Subcutaneous abdominal adipose tissue (tissue), 5 donors: Measurements from ENCODE around the gene ZNF507.

Experiments used
- H3K27ac ChIP-seq: one replicate; pipeline ENCODE4 v1.7.0; 2013; ENCODE audit warnings: low read depth, mild to moderate bottlenecking, inconsistent platforms, low read length, moderate library complexity
- H3K27me3 ChIP-seq, 5 donors: one replicate each; pipeline ENCODE4 v1.7.0; 2013; ENCODE audit warnings: low read length in 5 of 5, inconsistent platforms in 1 of 5; ENCODE audit not compliant: control insufficient read depth in 5 of 5, insufficient read depth in 4 of 5
- H3K36me3 ChIP-seq, 5 donors: one replicate each; pipeline ENCODE4 v1.7.0; 2013; ENCODE audit warnings: low read length in 5 of 5; ENCODE audit not compliant: control insufficient read depth in 5 of 5, insufficient read depth in 5 of 5
- H3K4me1 ChIP-seq, 5 donors: one replicate each; pipeline ENCODE4 v1.7.0; 2013; ENCODE audit warnings: low read length in 5 of 5, mild to moderate bottlenecking in 3 of 5, moderate library complexity in 1 of 5; ENCODE audit not compliant: control insufficient read depth in 5 of 5, insufficient read depth in 5 of 5
- H3K4me3 ChIP-seq, 5 donors: one replicate each; pipeline ENCODE4 v1.7.0; 2013; ENCODE audit warnings: low read length in 5 of 5, low read depth in 1 of 5
- H3K9ac ChIP-seq, 5 donors: one replicate each; pipeline ENCODE4 v1.7.0; 2013; ENCODE audit warnings: low read length in 5 of 5, mild to moderate bottlenecking in 4 of 5, moderate library complexity in 3 of 5
- H3K9me3 ChIP-seq, 5 donors: one replicate each; pipeline ENCODE4 v1.7.0; 2013; ENCODE audit warnings: low read length in 5 of 5; ENCODE audit not compliant: control insufficient read depth in 5 of 5
- donor health status: healthy.
- donor health status: healthy.
- donor health status: healthy.
- donor health status: healthy.
- donor health status: healthy.

ZNF507 gene

GRCh38 chr19:32387701-32388392 is 42.4 kb downstream of the ZNF507 start:
- H3K36me3 ChIP-seq = peaks cover 5 to 16% (median 9%) of the 10 kb centered on the region in 5 donors
- no peak overlapping the region for H3K27ac ChIP-seq

GRCh38 chr19:32388393-32388855 is 43.0 kb downstream of the ZNF507 start:
- no peak overlapping the region for H3K9ac ChIP-seq
- no peak overlapping the region for H3K4me3 ChIP-seq
- H3K27me3 ChIP-seq = no peaks in the 10 kb centered on the region
- peaks cover 0 to 10% (median 5%) of the 10 kb centered on the region in 5 donors for H3K36me3 ChIP-seq
- no peak overlapping the region for H3K27ac ChIP-seq
- no peaks in the 10 kb centered on the region for H3K9me3 ChIP-seq
- no peaks in the 10 kb centered on the region for H3K4me1 ChIP-seq

More at GRCh38 chr19:32387701-32388392, 42.4 kb downstream of the ZNF507 start:
- Histone ChIP-seq H3K9ac (no peak overlapping the region), H3K9me3 (no peaks in the 10 kb centered on the region), H3K4me3 (no peak overlapping the region), H3K4me1 (no peaks in the 10 kb centered on the region), H3K27me3 (no peaks in the 10 kb centered on the region)

- Histone ChIP-seq H3K36me3 (peaks cover 0 to 3% (median 0%) of the 10 kb centered on the region in 5 donors), H3K9ac (no peak overlapping the region), H3K27me3 (no peaks in the 10 kb centered on the region), H3K27ac (no peak overlapping the region), H3K4me1 (no peaks in the 10 kb centered on the region), H3K4me3 (no peak overlapping the region), H3K9me3 (no peaks in the 10 kb centered on the region)
Observed at GRCh38 chr19:32392901-32393300, 47.5 kb downstream of the ZNF507 start.

GRCh38 chr19:32396046-32396652 is 50.7 kb downstream of the ZNF507 start:
- Histone ChIP-seq H3K4me1 (no peaks in the 10 kb centered on the region), H3K4me3 (no peak overlapping the region), H3K9ac (no peak overlapping the region), H3K36me3 (peaks cover 0 to 3% (median 0%) of the 10 kb centered on the region in 5 donors), H3K27ac (no peak overlapping the region), H3K9me3 (no peaks in the 10 kb centered on the region), H3K27me3 (no peaks in the 10 kb centered on the region)

GRCh38 chr19:32397671-32398101 is 52.3 kb downstream of the ZNF507 start:
- Histone ChIP-seq H3K4me3 (no peak overlapping the region), H3K9ac (no peak overlapping the region), H3K36me3 (peaks cover 0 to 3% (median 0%) of the 10 kb centered on the region in 5 donors), H3K27me3 (no peaks in the 10 kb centered on the region), H3K27ac (no peak overlapping the region), H3K4me1 (no peaks in the 10 kb centered on the region), H3K9me3 (no peaks in the 10 kb centered on the region)

- Histone ChIP-seq H3K4me1 (peaks cover 0 to 27% (median 21%) of the 10 kb centered on the region in 5 donors), H3K9me3 (no peaks in the 10 kb centered on the region), H3K9ac (no peak overlapping the region), H3K27ac (no peak overlapping the region), H3K4me3 (no peak overlapping the region), H3K27me3 (no peaks in the 10 kb centered on the region), H3K36me3 (peaks cover 0 to 3% (median 0%) of the 10 kb centered on the region in 5 donors)
Observed at GRCh38 chr19:32401992-32402391, 56.6 kb downstream of the ZNF507 start.

- Histone ChIP-seq H3K36me3 (no peaks in the 10 kb centered on the region), H3K27ac (no peak overlapping the region), H3K4me1 (peaks cover 0 to 27% (median 21%) of the 10 kb centered on the region in 5 donors), H3K9ac (no peak overlapping the region), H3K9me3 (no peaks in the 10 kb centered on the region), H3K4me3 (no peak overlapping the region), H3K27me3 (no peaks in the 10 kb centered on the region)
Observed at GRCh38 chr19:32403291-32403995, 58.0 kb downstream of the ZNF507 start.

GRCh38 chr19:32404213-32404932 is 59.0 kb downstream of the ZNF507 start:
- Histone ChIP-seq H3K9ac (peak overlapping the region; percentile 63 to 99 (median 96)), H3K4me3 (peak overlapping the region; percentile 72 to 90 (median 85)), H3K9me3 (no peaks in the 10 kb centered on the region), H3K27ac (peak overlapping the region; percentile 91), H3K27me3 (no peaks in the 10 kb centered on the region), H3K4me1 (peaks cover 0 to 27% (median 21%) of the 10 kb centered on the region in 5 donors), H3K36me3 (peaks cover 0 to 7% (median 5%) of the 10 kb centered on the region in 5 donors)

GRCh38 chr19:32404933-32405430 is 59.6 kb downstream of the ZNF507 start:
- Histone ChIP-seq H3K9ac (peak overlapping the region; percentile 63 to 99 (median 96)), H3K4me1 (peaks cover 0 to 27% (median 21%) of the 10 kb centered on the region in 5 donors), H3K27me3 (no peaks in the 10 kb centered on the region), H3K9me3 (no peaks in the 10 kb centered on the region), H3K27ac (peak overlapping the region; percentile 91), H3K36me3 (peaks cover 0 to 11% (median 7%) of the 10 kb centered on the region in 5 donors), H3K4me3 (peak overlapping the region; percentile 72 to 90 (median 85))
